Body of pancreas (tissue), 4 donors: ENCODE measurements around the gene PTPRT. TPM values are rescaled to one million over a fixed set of nuclear protein-coding genes. Genes with fewer than 3 reads are reported as not detected.

ENCODE experiments used
- ATAC-seq: fragments of 150-250 bp; one replicate; pipeline ENCODE4 v1.9.1; 2016
- DNase-seq, 4 donors: peaks; one replicate each; pipeline ENCODE4 v3.0.0-alpha.2; 2019
- H3K27ac ChIP-seq, 4 donors: fragments of 200-600 bp; sonication (generic); 1 replicate in 3 of 4; 2 replicates in 1 of 4; pipeline versions ENCODE4 v1.5.1 to v1.6.1; 2016 to 2019; ENCODE audit warnings: mild to moderate bottlenecking in 1 of 4, mixed read lengths in 1 of 4, moderate library complexity in 1 of 4
- H3K27me3 ChIP-seq, 2 donors: fragments of 200-600 bp; sonication (generic); one replicate each; pipeline ENCODE4 v1.6.0; 2016; ENCODE audit warnings: mild to moderate bottlenecking in 1 of 2
- H3K36me3 ChIP-seq, 2 donors: fragments of 200-600 bp; sonication (generic); replicated peaks in 1 of 2; 2 replicates each; pipeline ENCODE4 v1.5.1; 2016; ENCODE audit warnings: low read depth in 2 of 2; ENCODE audit not compliant: insufficient read depth in 1 of 2
- H3K4me1 ChIP-seq: fragments of 200-600 bp; sonication (generic); one replicate; pipeline ENCODE4 v1.6.0; 2016
- H3K4me3 ChIP-seq, 2 donors: fragments of 200-600 bp; sonication (generic); 1 replicate in 1 of 2; 2 replicates in 1 of 2; pipeline ENCODE4 v1.5.1; 2016 to 2019
- H3K9me3 ChIP-seq, 3 donors: fragments of 200-600 bp; sonication (generic); 1 replicate in 2 of 3; 2 replicates in 1 of 3; pipeline ENCODE4 v1.5.1; 2016
- POLR2A ChIP-seq, 3 donors: fragments of 450-650 bp; IDR thresholded peaks; one replicate each; pipeline ENCODE4 v1.6.1; 2016; ENCODE audit warnings: antibody characterized with exemption in 3 of 3, mild to moderate bottlenecking in 2 of 3
- WGBS, 2 donors: methylation state at CpG; one replicate each; pipeline ENCODE4 v1.1.5; 2017; 5-methylcytosine and 5-hydroxymethylcytosine counted together
- intact Hi-C: fragments of 100-400 bp; cut with DNase I; formaldehyde crosslinking; loops from one replicate; pipeline ENCODE4 v1.15.1; 2023
- total RNA-seq, 2 donors: library from RNA; depleted of rRNA; stranded (reverse); fragments of >200 nt; gene quantifications; one replicate each; pipeline ENCODE4 v1.1.0, GENCODE V29; 2016
- TF ChIP-seq, protein P1 (sequence below), 7 experiments: fragments of 450-650 bp in 4 of 7; fragments of 200-600 bp in 3 of 7; sonication (generic) in 3 of 7; IDR thresholded peaks; one replicate each; pipeline ENCODE4 v1.5.1; 2016 to 2019; ENCODE audit warnings: antibody characterized with exemption in 7 of 7

Gene PTPRT
- total RNA-seq, 2 donors from 2014 or later = 0.33 to 1.0 TPM

DNA sequence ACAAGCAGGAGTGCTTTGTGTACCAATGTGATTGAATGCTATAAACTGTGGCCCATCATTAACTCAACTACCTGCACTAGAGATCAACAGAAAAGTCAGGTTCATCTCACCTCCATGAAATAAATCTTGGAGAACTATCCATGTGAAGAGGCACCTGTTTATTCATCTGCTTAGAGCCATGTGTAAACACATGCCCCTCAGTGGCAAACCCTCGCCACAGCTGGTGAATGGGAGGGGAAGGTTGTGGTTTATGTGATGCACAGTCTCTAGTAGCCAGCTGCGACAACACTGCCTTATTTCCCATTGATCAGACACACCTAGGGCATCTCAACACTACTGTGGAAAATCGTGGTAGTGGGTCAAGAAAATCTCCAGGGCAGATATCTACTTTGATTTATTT, 640.2 kb downstream of the PTPRT start:
- no peak for DNase-seq
- H3K4me1 ChIP-seq = peaks cover 17% of the 10 kb centered on the region
- WGBS, 2 donors = 23 to 37% methylated on average over 3 of the region's 3 CpGs
- no peaks in the 10 kb centered on the region for H3K27me3 ChIP-seq
- no peak overlapping the region for H3K4me3 ChIP-seq
- no peaks in the 10 kb centered on the region for H3K36me3 ChIP-seq
- H3K27ac ChIP-seq = no peak overlapping the region
- intact Hi-C loops = no loop called here
- ATAC-seq = no peak
- no peaks in the 10 kb centered on the region for H3K9me3 ChIP-seq
- no peak for TF ChIP-seq POLR2A (IDR thresholded peaks at IDR 0.05)
- TF ChIP-seq, protein P1, sequence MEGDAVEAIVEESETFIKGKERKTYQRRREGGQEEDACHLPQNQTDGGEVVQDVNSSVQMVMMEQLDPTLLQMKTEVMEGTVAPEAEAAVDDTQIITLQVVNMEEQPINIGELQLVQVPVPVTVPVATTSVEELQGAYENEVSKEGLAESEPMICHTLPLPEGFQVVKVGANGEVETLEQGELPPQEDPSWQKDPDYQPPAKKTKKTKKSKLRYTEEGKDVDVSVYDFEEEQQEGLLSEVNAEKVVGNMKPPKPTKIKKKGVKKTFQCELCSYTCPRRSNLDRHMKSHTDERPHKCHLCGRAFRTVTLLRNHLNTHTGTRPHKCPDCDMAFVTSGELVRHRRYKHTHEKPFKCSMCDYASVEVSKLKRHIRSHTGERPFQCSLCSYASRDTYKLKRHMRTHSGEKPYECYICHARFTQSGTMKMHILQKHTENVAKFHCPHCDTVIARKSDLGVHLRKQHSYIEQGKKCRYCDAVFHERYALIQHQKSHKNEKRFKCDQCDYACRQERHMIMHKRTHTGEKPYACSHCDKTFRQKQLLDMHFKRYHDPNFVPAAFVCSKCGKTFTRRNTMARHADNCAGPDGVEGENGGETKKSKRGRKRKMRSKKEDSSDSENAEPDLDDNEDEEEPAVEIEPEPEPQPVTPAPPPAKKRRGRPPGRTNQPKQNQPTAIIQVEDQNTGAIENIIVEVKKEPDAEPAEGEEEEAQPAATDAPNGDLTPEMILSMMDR (IDR thresholded peaks at IDR 0.05) = no peak

DNA sequence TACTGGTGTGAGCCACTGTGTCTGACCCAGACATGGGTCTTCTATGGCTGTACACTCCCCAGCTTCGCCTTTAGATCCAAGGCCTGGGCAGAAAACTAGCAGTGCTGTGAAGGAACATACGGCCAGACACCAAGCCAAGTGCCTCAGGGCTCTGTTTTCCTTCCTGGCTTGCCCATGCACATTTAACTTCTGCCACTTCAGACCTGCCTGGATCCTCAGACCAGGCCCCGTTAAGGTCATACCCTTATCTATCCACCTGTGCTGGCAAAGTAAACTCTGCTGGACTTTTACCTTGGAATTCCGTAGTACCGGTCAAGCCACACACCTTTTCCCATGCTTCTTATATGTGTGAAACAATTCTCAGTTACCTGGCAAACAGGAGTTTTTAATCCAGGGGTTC, 644.8 kb downstream of the PTPRT start:
- no peaks in the 10 kb centered on the region for H3K9me3 ChIP-seq
- intact Hi-C loops = no loop called here
- peak overlapping the region in 2 of 4 donors; percentile 36 to 42 for H3K27ac ChIP-seq
- ATAC-seq = peak; percentile 67
- H3K4me1 ChIP-seq = peaks cover 23% of the 10 kb centered on the region
- H3K36me3 ChIP-seq = no peaks in the 10 kb centered on the region
- no peaks in the 10 kb centered on the region for H3K27me3 ChIP-seq
- 27 to 52% methylated on average over 5 of the region's 5 CpGs for WGBS, 2 donors
- peak; percentile 31 to 61 (median 46) for DNase-seq
- no peak for TF ChIP-seq POLR2A (IDR thresholded peaks at IDR 0.05)
- TF ChIP-seq, protein P1 (IDR thresholded peaks at IDR 0.05) = no peak
- no peak overlapping the region for H3K4me3 ChIP-seq

DNA sequence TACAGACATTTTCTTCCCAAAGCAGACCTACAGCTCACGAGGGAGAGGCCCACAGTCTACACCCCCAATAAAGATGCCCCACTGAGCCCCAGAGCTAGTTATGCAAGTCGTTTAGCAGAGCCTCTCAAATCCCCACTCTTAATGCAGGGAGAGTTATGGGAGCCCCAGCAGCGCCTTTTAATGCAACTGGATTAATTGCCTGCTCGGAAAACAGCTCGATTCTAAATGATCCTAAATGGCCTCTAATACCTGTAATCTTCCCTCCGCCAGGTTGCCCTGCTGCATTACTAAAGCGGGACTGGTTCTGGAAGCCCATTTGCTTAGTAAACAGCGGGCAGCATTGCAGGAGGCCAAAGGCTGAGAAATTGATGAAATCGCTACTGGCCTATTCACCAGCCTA, 656.9 kb downstream of the PTPRT start:
- Histone ChIP-seq H3K36me3 (no peaks in the 10 kb centered on the region), H3K27me3 (no peaks in the 10 kb centered on the region), H3K4me1 (peaks cover 14% of the 10 kb centered on the region), H3K4me3 (no peak overlapping the region), H3K27ac (no peak overlapping the region), H3K9me3 (no peaks in the 10 kb centered on the region)
- DNase-seq = no peak
- 83 to 86% methylated on average over 9 of the region's 9 CpGs for WGBS, 2 donors
- TF ChIP-seq, protein P1 (IDR thresholded peaks at IDR 0.05) = no peak
- no peak for TF ChIP-seq POLR2A (IDR thresholded peaks at IDR 0.05)
- intact Hi-C loops = no loop called here
- ATAC-seq = no peak

DNA sequence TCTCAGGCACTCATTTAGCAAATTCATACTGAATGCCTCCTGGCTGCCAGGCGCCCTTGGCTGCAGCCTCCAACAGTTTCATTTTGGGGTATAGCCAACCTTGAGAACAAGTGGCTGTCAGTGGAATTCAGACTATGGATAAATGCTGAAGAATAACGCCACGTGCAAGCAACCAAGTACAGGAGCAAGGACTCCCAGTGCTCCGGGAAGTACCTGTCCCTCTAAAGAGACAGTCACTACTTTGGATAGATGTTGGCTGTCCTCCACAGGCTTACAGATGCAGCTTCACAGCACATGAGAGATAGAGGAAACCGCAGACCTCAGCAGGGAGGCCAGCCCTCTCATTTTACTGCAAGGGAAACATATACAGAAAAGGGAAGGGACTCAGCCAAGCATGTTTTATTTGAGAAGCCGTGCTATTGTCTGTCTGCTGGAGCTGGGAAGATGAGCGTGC, 658.2 kb downstream of the PTPRT start:
- Histone ChIP-seq H3K27me3 (no peaks in the 10 kb centered on the region), H3K36me3 (no peaks in the 10 kb centered on the region), H3K4me3 (no peak overlapping the region), H3K27ac (no peak overlapping the region), H3K4me1 (peaks cover 14% of the 10 kb centered on the region), H3K9me3 (no peaks in the 10 kb centered on the region)
- DNase-seq = peak in 3 of 4 donors; percentile 11 to 21 (median 12)
- 48 to 53% methylated on average over 7 of the region's 7 CpGs for WGBS, 2 donors
- peak; percentile 21 for ATAC-seq
- intact Hi-C loops = no loop called here
- no peak for TF ChIP-seq POLR2A (IDR thresholded peaks at IDR 0.05)
- TF ChIP-seq, protein P1 (IDR thresholded peaks at IDR 0.05) = no peak

DNA sequence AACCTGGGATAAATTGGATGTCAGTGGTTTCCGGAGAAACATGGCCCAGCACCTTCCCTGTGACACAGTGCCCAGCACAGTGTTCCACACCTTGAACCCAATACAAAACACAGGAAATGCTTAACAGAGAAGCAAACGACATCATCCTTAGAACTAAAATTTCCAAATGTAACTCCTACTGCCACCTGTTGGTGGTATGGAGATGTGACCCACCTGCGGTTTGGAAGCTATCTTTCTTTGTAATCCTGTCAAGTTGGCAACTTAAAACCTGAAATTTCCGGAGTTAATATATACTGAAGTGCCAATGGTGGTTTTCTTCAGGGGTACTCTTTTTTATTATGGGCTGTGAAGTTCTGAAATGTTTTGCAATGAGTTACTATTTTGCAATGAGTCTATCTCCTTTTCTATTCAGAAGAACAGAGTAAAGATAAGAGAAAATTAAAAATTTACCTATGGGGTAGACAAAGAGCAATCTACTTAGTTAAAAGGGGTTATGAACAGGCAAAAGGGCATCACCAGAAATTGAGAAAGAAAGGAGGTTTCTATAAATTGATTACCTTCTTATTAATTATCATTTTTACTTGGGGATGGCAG, 658.8 kb downstream of the PTPRT start:
- ATAC-seq = no peak
- peak in 3 of 4 donors; percentile 17 to 34 (median 30) for DNase-seq
- Histone ChIP-seq H3K4me3 (no peak overlapping the region), H3K27me3 (no peaks in the 10 kb centered on the region), H3K36me3 (no peaks in the 10 kb centered on the region), H3K4me1 (peaks cover 14% of the 10 kb centered on the region), H3K9me3 (no peaks in the 10 kb centered on the region), H3K27ac (no peak overlapping the region)
- TF ChIP-seq, protein P1 (IDR thresholded peaks at IDR 0.05) = peak; percentile 55 to 65 (median 61)
- no peak for TF ChIP-seq POLR2A (IDR thresholded peaks at IDR 0.05)
- intact Hi-C loops = no loop called here
- 13 to 17% methylated on average over 4 of the region's 4 CpGs for WGBS, 2 donors
